ENCODE results near the gene TBKBP1.

TBKBP1 gene

GRCh38 chr17:47729476-47729875 is 35.5 kb downstream of the TBKBP1 start:
- H3K18ac ChIP-seq (ENCODE audit: low read depth in 1 of 2, low read length in 2 of 2) = no peak overlapping the region
- H3K9ac ChIP-seq (ENCODE audit: low read length) = no peak overlapping the region
- H3K23ac ChIP-seq (ENCODE audit: low read length in 2 of 2) = no peak overlapping the region
- no peaks in the 10 kb centered on the region for H3K9me3 ChIP-seq (ENCODE audit: control insufficient read depth, low read length)
- no peak overlapping the region for H3K4me2 ChIP-seq (ENCODE audit: low read length, poor library complexity, severe bottlenecking)
- no peak for DNase-seq
- no peak overlapping the region for H2BK15ac ChIP-seq (ENCODE audit: low read depth, poor library complexity, severe bottlenecking)
- H3K4me1 ChIP-seq (ENCODE audit: control insufficient read depth, insufficient read depth, low read depth, low read length) = peaks cover 14% of the 10 kb centered on the region
- no peak overlapping the region for H4K91ac ChIP-seq (ENCODE audit: low read length)
- H2AFZ ChIP-seq (ENCODE audit: low read depth, low read length) = no peak overlapping the region
- no peak overlapping the region for H2BK120ac ChIP-seq (ENCODE audit: low read depth, low read length)
- no peaks in the 10 kb centered on the region for H3K36me3 ChIP-seq (ENCODE audit: control insufficient read depth in 1 of 2, insufficient read depth in 2 of 2, low read depth in 1 of 2, low read length in 2 of 2)
- peaks cover 86 to 88% of the 10 kb centered on the region in 2 experiments for H3K27me3 ChIP-seq (ENCODE audit: control insufficient read depth in 1 of 2, insufficient read depth in 1 of 2, low read length in 2 of 2)
- H3K27ac ChIP-seq (ENCODE audit: low read length, poor library complexity, severe bottlenecking) = no peak overlapping the region
- no peak overlapping the region for H2BK5ac ChIP-seq (ENCODE audit: low read depth, low read length, poor library complexity, severe bottlenecking)
- H4K8ac ChIP-seq (ENCODE audit: low read length) = no peak overlapping the region
- no peak overlapping the region for H3K4me3 ChIP-seq (ENCODE audit: insufficient read depth in 1 of 2, low read depth in 1 of 2, low read length in 2 of 2)
- no peak overlapping the region for H2BK12ac ChIP-seq (ENCODE audit: low read length in 2 of 2)
- H3K79me1 ChIP-seq (replicated peaks; ENCODE audit: low read length, poor library complexity, severe bottlenecking) = no peaks in the 10 kb centered on the region
- 77% methylated on average over 8 of the region's 8 CpGs for WGBS
- H2AK5ac ChIP-seq (ENCODE audit: low read length, severe bottlenecking) = no peak overlapping the region
- no peak overlapping the region for H3K4ac ChIP-seq (ENCODE audit: low read depth in 1 of 2, low read length in 2 of 2)
- no peak overlapping the region for H3K14ac ChIP-seq (ENCODE audit: low read length in 2 of 2)

DNA sequence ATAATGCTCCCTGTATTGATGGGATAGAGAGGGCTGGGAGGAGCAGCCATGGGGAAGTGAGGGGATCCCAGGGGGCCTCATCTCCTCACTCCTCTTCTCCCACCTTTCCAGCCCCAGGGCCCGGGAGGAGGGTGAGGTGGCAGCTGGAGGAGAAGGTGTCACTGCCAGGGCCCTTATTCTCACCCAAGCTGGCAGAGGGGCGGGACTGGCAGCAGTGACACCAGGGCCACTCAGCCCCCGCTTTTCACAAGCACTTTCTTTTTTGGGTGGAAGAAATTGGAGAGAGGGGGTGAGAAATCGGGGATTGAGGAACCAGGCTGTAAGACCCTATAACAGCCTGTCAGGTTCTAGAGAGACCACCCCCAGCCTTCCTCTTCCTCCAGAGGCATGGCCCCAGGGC is 36.7 kb downstream of the TBKBP1 start:
- no peak overlapping the region for H2BK12ac ChIP-seq (ENCODE audit: low read length in 2 of 2)
- H4K8ac ChIP-seq (ENCODE audit: low read length) = no peak overlapping the region

GRCh38 chr17:47731396-47731795 is 37.4 kb downstream of the TBKBP1 start:
- Histone ChIP-seq H3K14ac (ENCODE audit: low read length in 2 of 2) (no peak overlapping the region), H2BK120ac (ENCODE audit: low read depth, low read length) (no peak overlapping the region), H3K23ac (ENCODE audit: low read length in 2 of 2) (no peak overlapping the region), H3K4ac (ENCODE audit: low read depth in 1 of 2, low read length in 2 of 2) (no peak overlapping the region), H2BK12ac (ENCODE audit: low read length in 2 of 2) (no peak overlapping the region), H2BK5ac (ENCODE audit: low read depth, low read length, poor library complexity, severe bottlenecking) (no peak overlapping the region), H4K8ac (ENCODE audit: low read length) (no peak overlapping the region), H3K4me2 (ENCODE audit: low read length, poor library complexity, severe bottlenecking) (no peak overlapping the region), H3K9ac (ENCODE audit: low read length) (no peak overlapping the region), H3K27ac (ENCODE audit: low read length, poor library complexity, severe bottlenecking) (no peak overlapping the region), H3K9me3 (ENCODE audit: control insufficient read depth, low read length) (no peaks in the 10 kb centered on the region), H4K91ac (ENCODE audit: low read length) (no peak overlapping the region), H2AK5ac (ENCODE audit: low read length, severe bottlenecking) (no peak overlapping the region), H3K79me1 (replicated peaks; ENCODE audit: low read length, poor library complexity, severe bottlenecking) (no peaks in the 10 kb centered on the region), H3K18ac (ENCODE audit: low read depth in 1 of 2, low read length in 2 of 2) (no peak overlapping the region), H3K4me1 (ENCODE audit: control insufficient read depth, insufficient read depth, low read depth, low read length) (peaks cover 14% of the 10 kb centered on the region), H3K27me3 (ENCODE audit: control insufficient read depth in 1 of 2, insufficient read depth in 1 of 2, low read length in 2 of 2) (peaks cover 85 to 86% of the 10 kb centered on the region in 2 experiments), H2BK15ac (ENCODE audit: low read depth, poor library complexity, severe bottlenecking) (no peak overlapping the region), H2AFZ (ENCODE audit: low read depth, low read length) (no peak overlapping the region), H3K4me3 (ENCODE audit: insufficient read depth in 1 of 2, low read depth in 1 of 2, low read length in 2 of 2) (no peak overlapping the region), H3K36me3 (ENCODE audit: control insufficient read depth in 1 of 2, insufficient read depth in 2 of 2, low read depth in 1 of 2, low read length in 2 of 2) (no peaks in the 10 kb centered on the region)
- WGBS = 94% methylated on average over 2 of the region's 2 CpGs
- DNase-seq = no peak

More for the DNA sequence above, 36.7 kb downstream of the TBKBP1 start:
- no peak overlapping the region for H3K4me3 ChIP-seq (ENCODE audit: insufficient read depth in 1 of 2, low read depth in 1 of 2, low read length in 2 of 2)
- H3K9ac ChIP-seq (ENCODE audit: low read length) = no peak overlapping the region
- no peak overlapping the region for H3K27ac ChIP-seq (ENCODE audit: low read length, poor library complexity, severe bottlenecking)
- H3K14ac ChIP-seq (ENCODE audit: low read length in 2 of 2) = no peak overlapping the region
- H3K18ac ChIP-seq (ENCODE audit: low read depth in 1 of 2, low read length in 2 of 2) = no peak overlapping the region
- no peaks in the 10 kb centered on the region for H3K36me3 ChIP-seq (ENCODE audit: control insufficient read depth in 1 of 2, insufficient read depth in 2 of 2, low read depth in 1 of 2, low read length in 2 of 2)
- 83% methylated on average over 2 of the region's 4 CpGs for WGBS
- H2BK120ac ChIP-seq (ENCODE audit: low read depth, low read length) = no peak overlapping the region
- H3K23ac ChIP-seq (ENCODE audit: low read length in 2 of 2) = no peak overlapping the region
- no peak overlapping the region for H2AFZ ChIP-seq (ENCODE audit: low read depth, low read length)
- no peak for DNase-seq
- no peak overlapping the region for H4K91ac ChIP-seq (ENCODE audit: low read length)
- no peaks in the 10 kb centered on the region for H3K79me1 ChIP-seq (replicated peaks; ENCODE audit: low read length, poor library complexity, severe bottlenecking)
- no peak overlapping the region for H3K4me2 ChIP-seq (ENCODE audit: low read length, poor library complexity, severe bottlenecking)
- peaks cover 86 to 89% of the 10 kb centered on the region in 2 experiments for H3K27me3 ChIP-seq (ENCODE audit: control insufficient read depth in 1 of 2, insufficient read depth in 1 of 2, low read length in 2 of 2)
- no peak overlapping the region for H2BK5ac ChIP-seq (ENCODE audit: low read depth, low read length, poor library complexity, severe bottlenecking)
- H3K4ac ChIP-seq (ENCODE audit: low read depth in 1 of 2, low read length in 2 of 2) = no peak overlapping the region
- H2AK5ac ChIP-seq (ENCODE audit: low read length, severe bottlenecking) = no peak overlapping the region
- H3K9me3 ChIP-seq (ENCODE audit: control insufficient read depth, low read length) = no peaks in the 10 kb centered on the region
- H3K4me1 ChIP-seq (ENCODE audit: control insufficient read depth, insufficient read depth, low read depth, low read length) = peaks cover 14% of the 10 kb centered on the region
- no peak overlapping the region for H2BK15ac ChIP-seq (ENCODE audit: low read depth, poor library complexity, severe bottlenecking)

GRCh38 chr17:47732399-47733046 is 38.6 kb downstream of the TBKBP1 start:
- Histone ChIP-seq H3K18ac (ENCODE audit: low read depth in 1 of 2, low read length in 2 of 2) (no peak overlapping the region), H3K36me3 (ENCODE audit: control insufficient read depth in 1 of 2, insufficient read depth in 2 of 2, low read depth in 1 of 2, low read length in 2 of 2) (no peaks in the 10 kb centered on the region), H3K27ac (ENCODE audit: low read length, poor library complexity, severe bottlenecking) (no peak overlapping the region), H2BK12ac (ENCODE audit: low read length in 2 of 2) (no peak overlapping the region), H4K8ac (ENCODE audit: low read length) (no peak overlapping the region), H3K4me2 (ENCODE audit: low read length, poor library complexity, severe bottlenecking) (no peak overlapping the region), H3K79me1 (replicated peaks; ENCODE audit: low read length, poor library complexity, severe bottlenecking) (no peaks in the 10 kb centered on the region), H3K9ac (ENCODE audit: low read length) (no peak overlapping the region), H3K4me1 (ENCODE audit: control insufficient read depth, insufficient read depth, low read depth, low read length) (peaks cover 14% of the 10 kb centered on the region), H3K27me3 (ENCODE audit: control insufficient read depth in 1 of 2, insufficient read depth in 1 of 2, low read length in 2 of 2) (peaks cover 85 to 86% of the 10 kb centered on the region in 2 experiments), H3K9me3 (ENCODE audit: control insufficient read depth, low read length) (no peaks in the 10 kb centered on the region), H3K4me3 (ENCODE audit: insufficient read depth in 1 of 2, low read depth in 1 of 2, low read length in 2 of 2) (no peak overlapping the region), H3K4ac (ENCODE audit: low read depth in 1 of 2, low read length in 2 of 2) (no peak overlapping the region), H4K91ac (ENCODE audit: low read length) (no peak overlapping the region), H2BK120ac (ENCODE audit: low read depth, low read length) (no peak overlapping the region), H2BK5ac (ENCODE audit: low read depth, low read length, poor library complexity, severe bottlenecking) (no peak overlapping the region), H3K23ac (ENCODE audit: low read length in 2 of 2) (no peak overlapping the region), H2BK15ac (ENCODE audit: low read depth, poor library complexity, severe bottlenecking) (no peak overlapping the region), H2AK5ac (ENCODE audit: low read length, severe bottlenecking) (no peak overlapping the region), H3K14ac (ENCODE audit: low read length in 2 of 2) (no peak overlapping the region), H2AFZ (ENCODE audit: low read depth, low read length) (no peak overlapping the region)
- 49% methylated on average over 12 of the region's 12 CpGs for WGBS
- DNase-seq = no peak

Data from mesenchymal stem cell (in vitro differentiated cells and primary cell).